Measurements from ENCODE around the gene RTL10.

RTL10 gene

GRCh38 chr22:19871845-19872778 lies 17.4 kb upstream of the RTL10 start:
- TF ChIP-seq POLR2AphosphoS5 (IDR thresholded peaks at IDR 0.05; ENCODE audit: low read depth, low read length) (no peak), SIN3A (IDR thresholded peaks at IDR 0.05; ENCODE audit: borderline replicate concordance, insufficient read depth, low read length) (no peak), FOXP2 (optimal IDR thresholded peaks at IDR 0.05; ENCODE audit: borderline replicate concordance, extremely low read depth, extremely low read length, insufficient read depth) (no peak), TAF1 (IDR thresholded peaks at IDR 0.05; ENCODE audit: borderline replicate concordance, insufficient read depth, low read length) (no peak), REST (IDR thresholded peaks at IDR 0.05; ENCODE audit: insufficient read depth in 1 of 2, low read depth in 2 of 2, low read length in 2 of 2) (no peak)

GRCh38 chr22:19871023-19871844 lies 16.6 kb upstream of the RTL10 start:
- TF ChIP-seq SIN3A (IDR thresholded peaks at IDR 0.05; ENCODE audit: borderline replicate concordance, insufficient read depth, low read length): no peak
- TF ChIP-seq REST (IDR thresholded peaks at IDR 0.05; ENCODE audit: insufficient read depth in 1 of 2, low read depth in 2 of 2, low read length in 2 of 2): no peak
- no peak for TF ChIP-seq TAF1 (IDR thresholded peaks at IDR 0.05; ENCODE audit: borderline replicate concordance, insufficient read depth, low read length)
- no peak for TF ChIP-seq POLR2AphosphoS5 (IDR thresholded peaks at IDR 0.05; ENCODE audit: low read depth, low read length)
- no peak for TF ChIP-seq FOXP2 (optimal IDR thresholded peaks at IDR 0.05; ENCODE audit: borderline replicate concordance, extremely low read depth, extremely low read length, insufficient read depth)

- no peak for TF ChIP-seq SIN3A (IDR thresholded peaks at IDR 0.05; ENCODE audit: borderline replicate concordance, insufficient read depth, low read length)
- no peak for TF ChIP-seq REST (IDR thresholded peaks at IDR 0.05; ENCODE audit: insufficient read depth in 1 of 2, low read depth in 2 of 2, low read length in 2 of 2)
- no peak for TF ChIP-seq POLR2AphosphoS5 (IDR thresholded peaks at IDR 0.05; ENCODE audit: low read depth, low read length)
- no peak for TF ChIP-seq FOXP2 (optimal IDR thresholded peaks at IDR 0.05; ENCODE audit: borderline replicate concordance, extremely low read depth, extremely low read length, insufficient read depth)
- TF ChIP-seq TAF1 (IDR thresholded peaks at IDR 0.05; ENCODE audit: borderline replicate concordance, insufficient read depth, low read length): no peak
Measured at GRCh38 chr22:19870153-19871022, 15.7 kb upstream of the RTL10 start.

- TF ChIP-seq FOXP2 (optimal IDR thresholded peaks at IDR 0.05; ENCODE audit: borderline replicate concordance, extremely low read depth, extremely low read length, insufficient read depth) (no peak), TAF1 (IDR thresholded peaks at IDR 0.05; ENCODE audit: borderline replicate concordance, insufficient read depth, low read length) (no peak), REST (IDR thresholded peaks at IDR 0.05; ENCODE audit: insufficient read depth in 1 of 2, low read depth in 2 of 2, low read length in 2 of 2) (no peak), POLR2AphosphoS5 (IDR thresholded peaks at IDR 0.05; ENCODE audit: low read depth, low read length) (no peak), SIN3A (IDR thresholded peaks at IDR 0.05; ENCODE audit: borderline replicate concordance, insufficient read depth, low read length) (no peak)
Measured at GRCh38 chr22:19869497-19870152, 15.0 kb upstream of the RTL10 start.
